ENCODE results near the gene TMEM203.

Gene TMEM203

DNA sequence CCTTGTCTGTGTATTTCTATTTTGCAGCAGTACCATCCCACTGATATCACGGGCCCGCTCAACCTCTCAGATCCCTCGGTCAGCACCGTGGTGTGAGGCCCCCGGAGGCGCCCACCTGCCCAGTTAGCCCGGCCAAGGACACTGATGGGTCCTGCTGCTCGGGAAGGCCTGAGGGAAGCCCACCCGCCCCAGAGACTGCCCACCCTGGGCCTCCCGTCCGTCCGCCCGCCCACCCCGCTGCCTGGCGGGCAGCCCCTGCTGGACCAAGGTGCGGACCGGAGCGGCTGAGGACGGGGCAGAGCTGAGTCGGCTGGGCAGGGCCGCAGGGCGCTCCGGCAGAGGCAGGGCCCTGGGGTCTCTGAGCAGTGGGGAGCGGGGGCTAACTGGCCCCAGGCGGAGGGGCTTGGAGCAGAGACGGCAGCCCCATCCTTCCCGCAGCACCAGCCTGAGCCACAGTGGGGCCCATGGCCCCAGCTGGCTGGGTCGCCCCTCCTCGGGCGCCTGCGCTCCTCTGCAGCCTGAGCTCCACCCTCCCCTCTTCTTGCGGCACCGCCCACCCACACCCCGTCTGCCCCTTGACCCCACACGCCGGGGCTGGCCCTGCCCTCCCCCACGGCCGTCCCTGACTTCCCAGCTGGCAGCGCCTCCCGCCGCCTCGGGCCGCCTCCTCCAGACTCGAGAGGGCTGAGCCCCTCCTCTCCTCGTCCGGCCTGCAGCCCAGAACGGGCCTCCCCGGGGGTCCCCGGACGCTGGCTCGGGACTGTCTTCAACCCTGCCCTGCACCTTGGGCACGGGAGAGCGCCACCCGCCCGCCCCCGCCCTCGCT, 37.5 kb downstream of the TMEM203 start:
- FAIRE-seq (no peak), DNase-seq (ENCODE audit: insufficient read length, low spot score) (peak; percentile 46)

GRCh38 chr9:137167277-137167746, 38.1 kb downstream of the TMEM203 start:
- no peak for DNase-seq (ENCODE audit: insufficient read length, low spot score)
- no peak for FAIRE-seq

GRCh38 chr9:137166380-137167229, 38.8 kb downstream of the TMEM203 start:
- FAIRE-seq (no peak), DNase-seq (ENCODE audit: insufficient read length, low spot score) (no peak)

DNA sequence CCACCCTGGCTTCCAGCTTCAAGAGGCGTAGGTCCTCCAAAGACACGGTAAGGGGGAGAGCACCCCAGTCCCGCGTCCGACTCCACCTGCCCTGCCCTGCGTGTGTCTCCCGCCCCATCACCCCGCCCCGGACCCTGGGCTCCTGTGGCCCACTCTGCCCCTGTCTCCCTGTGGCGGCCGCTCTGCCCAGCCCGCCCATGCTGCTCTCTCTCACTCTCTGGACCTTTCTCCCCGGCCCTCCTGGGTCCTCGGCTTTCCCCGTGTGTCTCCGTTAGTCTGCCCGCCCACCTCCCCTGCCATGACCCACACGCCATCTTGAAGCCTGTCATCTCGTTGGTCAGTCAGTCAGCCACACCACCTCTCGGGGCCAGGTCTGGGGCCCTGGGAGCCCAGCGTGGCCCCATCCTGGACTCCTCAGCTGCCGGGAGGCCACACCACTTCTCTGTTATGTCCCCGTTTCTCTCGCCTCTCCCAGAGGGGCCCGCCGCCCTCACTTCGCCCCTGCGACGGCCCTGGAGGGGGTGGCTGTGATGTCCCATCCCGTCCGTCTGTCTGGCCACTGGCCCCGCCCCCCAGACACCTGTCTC, 40.1 kb downstream of the TMEM203 start:
- FAIRE-seq (no peak), DNase-seq (ENCODE audit: insufficient read length, low spot score) (no peak)

DNA sequence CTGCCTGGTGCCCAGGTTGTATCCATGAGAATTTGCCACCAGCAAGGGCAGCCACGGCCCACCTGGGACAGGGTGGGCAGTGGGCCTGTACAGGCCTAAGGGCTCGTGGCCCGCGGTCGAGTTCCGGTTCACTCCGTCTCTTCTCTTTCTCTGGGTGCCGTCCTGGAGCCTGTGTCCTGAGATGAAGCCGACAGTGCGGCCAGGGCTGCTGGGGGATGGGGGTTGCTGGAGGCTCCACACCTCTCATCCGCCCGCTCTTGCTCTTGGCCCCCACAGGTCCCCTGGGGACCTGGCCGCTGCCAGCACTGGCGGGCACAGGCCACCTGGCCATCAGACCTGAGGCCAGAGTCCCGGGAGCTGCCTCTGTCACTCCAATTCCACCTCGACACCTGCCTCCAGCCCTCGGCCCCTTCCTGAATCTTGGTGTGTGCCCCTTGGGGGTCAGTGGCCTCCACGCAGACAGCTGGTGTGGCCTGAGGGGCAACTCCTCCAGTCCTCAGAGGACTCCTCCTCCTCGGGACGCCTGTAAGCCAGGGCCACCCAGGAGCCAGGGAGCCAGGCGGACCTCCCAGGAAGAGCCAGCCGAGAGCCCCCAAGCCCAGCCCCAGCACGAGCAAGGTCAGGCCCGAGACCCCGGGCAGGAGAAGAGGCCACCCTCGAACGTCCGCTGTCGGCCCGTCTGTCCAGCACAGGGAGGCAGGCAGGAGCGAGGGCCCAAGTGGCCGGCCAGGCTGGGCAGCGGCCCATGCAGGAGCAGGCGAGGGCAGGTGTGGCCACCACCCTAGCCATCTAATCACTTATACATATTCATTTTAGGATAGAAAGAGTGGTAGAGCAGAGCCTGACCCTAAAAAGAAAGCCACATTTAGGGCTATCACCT, 40.8 kb downstream of the TMEM203 start:
- FAIRE-seq (no peak), DNase-seq (ENCODE audit: insufficient read length, low spot score) (no peak)

DNA sequence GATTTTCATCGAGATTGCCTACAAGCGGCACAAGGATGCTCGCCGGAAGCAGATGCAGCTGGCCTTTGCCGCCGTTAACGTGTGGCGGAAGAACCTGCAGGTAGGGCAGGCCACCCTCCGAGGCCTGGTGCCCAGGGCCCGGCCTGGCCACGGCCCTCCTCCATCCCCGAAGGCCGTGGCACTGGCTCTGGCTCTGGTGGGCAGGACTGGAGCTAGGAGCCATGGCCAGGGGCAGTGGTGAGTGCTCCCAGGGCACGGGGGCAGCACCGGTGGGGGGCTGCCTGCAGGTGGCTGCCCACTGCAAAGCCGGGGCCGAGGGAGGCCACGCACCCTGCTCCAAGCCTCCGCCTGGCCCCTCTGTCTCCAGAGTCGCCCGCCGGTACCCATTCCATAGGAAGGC, 41.6 kb downstream of the TMEM203 start:
- FAIRE-seq (no peak), DNase-seq (ENCODE audit: insufficient read length, low spot score) (no peak)

GRCh38 chr9:137163365-137163715, 42.1 kb downstream of the TMEM203 start:
- DNase-seq (ENCODE audit: insufficient read length, low spot score) (no peak), FAIRE-seq (no peak)

- DNase-seq (ENCODE audit: insufficient read length, low spot score), result no peak
Measured at GRCh38 chr9:137162505-137163364, 42.7 kb downstream of the TMEM203 start.

DNA sequence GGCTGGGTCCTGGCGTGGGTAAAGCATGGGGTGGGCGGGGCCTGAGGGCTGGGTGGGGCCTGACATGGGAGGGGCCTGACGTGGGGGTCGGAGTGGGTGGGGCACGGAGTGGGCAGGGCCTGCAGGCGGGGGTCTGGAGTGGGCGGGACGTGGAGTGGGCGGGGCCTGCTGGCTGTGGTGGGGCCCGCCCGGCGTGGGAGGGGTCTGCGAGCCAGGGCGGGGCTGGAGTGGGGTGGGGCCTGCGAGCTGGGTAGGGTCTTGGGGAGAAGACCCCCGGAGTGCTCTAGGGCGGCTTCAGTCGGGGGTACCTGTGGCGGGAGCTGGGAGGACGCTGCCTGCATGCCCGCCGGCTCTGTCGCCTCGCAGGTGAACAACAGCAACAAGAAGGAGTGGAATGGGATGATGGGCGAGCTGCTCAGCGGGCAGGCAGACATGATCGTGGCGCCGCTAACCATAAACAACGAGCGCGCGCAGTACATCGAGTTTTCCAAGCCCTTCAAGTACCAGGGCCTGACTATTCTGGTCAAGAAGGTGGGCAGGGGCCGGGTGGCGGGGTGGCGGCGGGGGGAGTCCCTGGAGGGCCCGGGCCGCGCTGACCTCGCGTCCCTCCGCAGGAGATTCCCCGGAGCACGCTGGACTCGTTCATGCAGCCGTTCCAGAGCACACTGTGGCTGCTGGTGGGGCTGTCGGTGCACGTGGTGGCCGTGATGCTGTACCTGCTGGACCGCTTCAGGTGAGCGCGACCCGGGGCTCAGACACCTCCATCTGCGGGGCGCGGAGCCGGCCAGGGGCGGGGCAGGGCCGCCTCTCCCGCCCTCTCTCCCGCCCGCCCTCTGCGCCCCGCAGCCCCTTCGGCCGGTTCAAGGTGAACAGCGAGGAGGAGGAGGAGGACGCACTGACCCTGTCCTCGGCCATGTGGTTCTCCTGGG, 43.6 kb downstream of the TMEM203 start:
- DNase-seq (ENCODE audit: insufficient read length, low spot score) (no peak), FAIRE-seq (no peak)

More at GRCh38 chr9:137162505-137163364, 42.7 kb downstream of the TMEM203 start:
- no peak for FAIRE-seq

GRCh38 chr9:137160716-137161557, 44.5 kb downstream of the TMEM203 start:
- no peak for FAIRE-seq

GRCh38 chr9:137160054-137160425, 45.4 kb downstream of the TMEM203 start:
- FAIRE-seq (no peak), DNase-seq (ENCODE audit: insufficient read length, low spot score) (no peak)

More at GRCh38 chr9:137160716-137161557, 44.5 kb downstream of the TMEM203 start:
- no peak for DNase-seq (ENCODE audit: insufficient read length, low spot score)

- DNase-seq (ENCODE audit: insufficient read length, low spot score) (no peak), FAIRE-seq (no peak)
Measured at GRCh38 chr9:137159105-137160053, 46.1 kb downstream of the TMEM203 start.

DNA sequence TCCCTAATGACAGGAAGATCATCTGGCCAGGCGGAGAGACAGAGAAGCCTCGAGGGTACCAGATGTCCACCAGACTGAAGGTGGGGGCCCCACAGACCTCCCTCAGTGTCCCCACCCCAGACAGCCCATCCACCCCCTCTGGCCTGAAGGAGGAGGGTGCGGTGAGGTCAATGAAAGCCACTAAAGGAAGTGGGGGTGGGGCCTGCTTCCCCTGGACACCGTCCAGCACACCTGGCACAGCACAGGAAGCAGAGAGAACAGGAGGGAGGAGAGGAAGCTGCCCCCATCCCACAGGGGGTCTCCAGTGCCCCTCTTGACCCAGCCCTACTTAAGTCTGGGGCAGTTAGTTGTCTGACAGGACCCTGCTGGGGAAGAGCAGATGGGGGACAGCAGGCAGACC, 46.8 kb downstream of the TMEM203 start:
- DNase-seq (ENCODE audit: insufficient read length, low spot score), result no peak
- no peak for FAIRE-seq

- DNase-seq (ENCODE audit: insufficient read length, low spot score) (no peak), FAIRE-seq (peak; percentile 16)
Measured at GRCh38 chr9:137157618-137158415, 47.6 kb downstream of the TMEM203 start.

- no peak for FAIRE-seq
Measured at GRCh38 chr9:137156567-137157375, 48.7 kb downstream of the TMEM203 start.

More at GRCh38 chr9:137156567-137157375, 48.7 kb downstream of the TMEM203 start:
- DNase-seq (ENCODE audit: insufficient read length, low spot score), result no peak

Measured in HTR-8/SVneo (cell line).